Measurements from ENCODE around the gene USP10. TPM values are rescaled to one million over a fixed set of nuclear protein-coding genes. Genes with fewer than 3 reads are reported as not detected.

The USP10 gene
- total RNA-seq, 1 experiment from 2014 or later = 41.1 TPM

DNA sequence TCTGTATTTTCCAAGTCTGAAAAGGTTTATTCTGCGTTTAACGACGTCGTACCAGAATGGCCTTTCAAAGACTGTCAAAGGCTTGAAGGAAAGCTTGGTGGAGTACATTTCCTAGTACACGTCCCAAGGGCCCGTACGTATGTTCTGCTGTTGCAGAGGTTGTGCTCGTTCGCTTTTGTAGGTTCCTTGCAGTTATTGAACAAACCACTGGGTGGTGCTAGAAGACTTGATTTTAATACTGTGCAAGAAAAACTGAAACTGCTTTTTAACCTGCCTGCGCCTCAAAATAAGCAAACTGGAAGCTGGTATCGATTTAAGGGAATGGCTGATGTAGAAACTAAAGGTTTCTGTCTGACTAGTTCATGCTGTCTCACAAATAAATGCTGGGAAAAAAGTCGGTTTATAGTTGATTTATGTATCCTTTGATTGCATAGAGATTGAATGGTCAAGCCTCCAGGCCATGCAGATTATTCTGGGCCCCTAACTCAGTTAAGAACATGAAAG, 54.6 kb downstream of the USP10 start:
- peak; percentile 90 for DNase-seq (ENCODE audit: low read depth, low spot score)
- in situ Hi-C loops (cut with HindIII; ENCODE audit: low pct_unique_long_range_greater_than_20kb, low sequenced_read_pairs) = loop anchor here (10.0 kb wide), 1 partner anchor 220 kb away; no protein-coding TSS in a partner anchor

DNA sequence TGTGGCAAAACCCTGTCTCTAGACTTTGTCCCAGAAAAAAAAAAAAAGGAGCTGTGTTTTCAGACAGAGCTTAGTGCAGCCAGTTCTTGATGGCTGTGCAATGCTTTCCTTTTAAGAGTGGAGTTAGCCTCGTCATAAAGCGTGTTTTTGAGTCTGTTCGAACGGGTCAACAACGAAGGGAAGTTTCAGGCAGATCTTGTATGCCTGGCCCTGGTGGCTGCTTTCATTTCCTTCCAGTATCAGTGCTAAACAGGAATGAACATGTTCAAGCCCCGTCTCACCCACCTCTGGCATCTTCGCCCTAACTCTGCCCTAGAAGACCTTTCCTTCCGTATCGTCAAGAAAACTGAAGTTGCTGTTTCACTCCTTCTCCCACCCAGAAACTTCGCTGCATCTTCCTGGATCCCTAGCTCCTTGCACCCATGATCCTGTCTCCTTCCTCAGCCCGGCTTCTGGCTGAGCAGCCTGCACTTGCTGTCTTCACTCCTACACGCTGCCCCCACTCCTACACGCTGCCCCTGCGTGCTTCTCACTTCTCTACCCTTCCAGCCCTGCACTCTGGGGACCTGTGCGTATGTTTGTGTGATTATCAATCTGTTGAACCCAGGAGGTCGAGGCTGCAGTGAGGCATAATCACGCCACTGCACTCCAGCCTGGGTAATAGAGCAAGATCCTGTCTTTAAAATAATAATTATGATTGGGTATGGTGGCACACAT, 55.3 kb downstream of the USP10 start:
- in situ Hi-C loops (cut with HindIII; ENCODE audit: low pct_unique_long_range_greater_than_20kb, low sequenced_read_pairs) = loop anchor here (10.0 kb wide), 1 partner anchor 220 kb away; no protein-coding TSS in a partner anchor
- no peak for DNase-seq (ENCODE audit: low read depth, low spot score)

DNA sequence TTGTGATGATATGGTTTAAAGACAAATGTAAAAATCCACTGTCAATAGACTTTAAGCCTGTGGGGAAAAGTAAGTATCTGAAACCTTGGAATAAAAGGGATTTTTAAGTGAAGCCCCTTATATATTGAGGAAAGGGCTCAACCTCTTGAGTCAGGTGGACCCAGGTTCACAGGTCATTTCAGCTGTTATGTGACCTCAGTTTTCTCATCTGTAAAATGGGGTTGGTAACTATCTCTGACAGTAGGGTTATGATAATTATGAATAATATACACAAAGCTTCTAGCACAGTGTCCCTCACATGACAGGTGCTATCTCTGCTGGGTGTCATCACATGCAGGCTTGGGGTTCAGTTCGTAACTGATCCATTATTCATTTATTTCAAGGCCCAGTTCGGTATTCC, 57.0 kb downstream of the USP10 start:
- in situ Hi-C loops (cut with HindIII; ENCODE audit: low pct_unique_long_range_greater_than_20kb, low sequenced_read_pairs) = loop anchor here (10.0 kb wide), 1 partner anchor 218 kb away; no protein-coding TSS in a partner anchor
- DNase-seq (ENCODE audit: low read depth, low spot score) = no peak

DNA sequence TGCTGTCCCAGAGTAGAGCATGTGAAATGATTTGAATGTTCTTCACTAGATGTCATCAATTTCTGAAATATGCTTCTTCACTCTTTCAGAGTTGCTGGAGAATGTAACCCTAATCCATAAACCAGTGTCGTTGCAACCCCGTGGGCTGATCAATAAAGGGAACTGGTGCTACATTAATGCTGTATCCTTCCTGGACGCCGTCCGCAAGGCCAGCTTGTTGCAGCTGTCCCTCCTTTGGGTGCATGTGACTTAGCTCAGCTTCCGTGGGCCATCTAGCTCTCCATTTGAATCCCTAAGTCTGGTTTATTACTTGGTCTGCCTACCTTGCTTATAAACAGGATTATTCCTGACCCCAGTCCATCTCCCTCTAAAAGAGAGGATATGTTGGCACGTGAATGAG, 58.8 kb downstream of the USP10 start:
- in situ Hi-C loops (cut with HindIII; ENCODE audit: low pct_unique_long_range_greater_than_20kb, low sequenced_read_pairs) = loop anchor here (10.0 kb wide), 1 partner anchor 216 kb away; no protein-coding TSS in a partner anchor
- DNase-seq (ENCODE audit: low read depth, low spot score) = no peak

DNA sequence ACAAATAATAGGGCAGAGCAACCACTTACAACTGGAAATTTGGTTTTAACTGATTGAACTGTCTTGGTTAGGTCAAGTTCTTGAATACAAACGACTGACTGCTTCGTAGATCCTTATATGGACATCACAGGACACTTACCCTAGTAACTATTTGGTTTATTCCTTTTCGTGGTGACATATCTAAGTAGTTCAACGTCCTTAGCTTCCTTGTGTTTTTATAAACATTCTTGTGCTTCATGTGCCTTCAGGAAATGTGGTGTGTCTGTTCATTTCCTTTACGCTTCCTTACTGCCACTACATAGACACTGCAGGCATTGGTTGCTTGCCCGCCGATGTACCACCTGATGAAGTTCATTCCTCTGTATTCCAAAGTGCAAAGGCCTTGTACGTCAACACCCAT, 59.3 kb downstream of the USP10 start:
- DNase-seq (ENCODE audit: low read depth, low spot score) = no peak
- in situ Hi-C loops (cut with HindIII; ENCODE audit: low pct_unique_long_range_greater_than_20kb, low sequenced_read_pairs) = loop anchor here (10.0 kb wide), 1 partner anchor 216 kb away; no protein-coding TSS in a partner anchor

DNA sequence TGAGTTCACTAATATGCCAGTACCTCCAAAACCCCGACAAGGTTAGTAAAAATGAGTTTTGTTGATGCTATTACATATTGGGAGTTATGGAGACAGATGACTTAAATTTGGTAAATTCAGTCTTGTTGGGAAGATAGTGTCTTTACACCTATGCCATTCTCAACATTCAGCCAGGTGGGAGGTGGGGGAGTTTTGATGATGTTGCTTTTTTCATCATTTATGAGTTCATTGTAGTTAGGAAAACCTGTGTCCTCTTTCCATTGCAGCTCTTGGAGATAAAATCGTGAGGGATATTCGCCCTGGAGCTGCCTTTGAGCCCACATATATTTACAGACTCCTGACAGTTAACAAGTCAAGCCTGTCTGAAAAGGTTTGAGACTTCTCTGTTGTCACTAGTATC, 60.1 kb downstream of the USP10 start:
- in situ Hi-C loops (cut with HindIII; ENCODE audit: low pct_unique_long_range_greater_than_20kb, low sequenced_read_pairs) = loop anchor here (10.0 kb wide), 1 partner anchor 215 kb away; no protein-coding TSS in a partner anchor
- no peak for DNase-seq (ENCODE audit: low read depth, low spot score)

DNA sequence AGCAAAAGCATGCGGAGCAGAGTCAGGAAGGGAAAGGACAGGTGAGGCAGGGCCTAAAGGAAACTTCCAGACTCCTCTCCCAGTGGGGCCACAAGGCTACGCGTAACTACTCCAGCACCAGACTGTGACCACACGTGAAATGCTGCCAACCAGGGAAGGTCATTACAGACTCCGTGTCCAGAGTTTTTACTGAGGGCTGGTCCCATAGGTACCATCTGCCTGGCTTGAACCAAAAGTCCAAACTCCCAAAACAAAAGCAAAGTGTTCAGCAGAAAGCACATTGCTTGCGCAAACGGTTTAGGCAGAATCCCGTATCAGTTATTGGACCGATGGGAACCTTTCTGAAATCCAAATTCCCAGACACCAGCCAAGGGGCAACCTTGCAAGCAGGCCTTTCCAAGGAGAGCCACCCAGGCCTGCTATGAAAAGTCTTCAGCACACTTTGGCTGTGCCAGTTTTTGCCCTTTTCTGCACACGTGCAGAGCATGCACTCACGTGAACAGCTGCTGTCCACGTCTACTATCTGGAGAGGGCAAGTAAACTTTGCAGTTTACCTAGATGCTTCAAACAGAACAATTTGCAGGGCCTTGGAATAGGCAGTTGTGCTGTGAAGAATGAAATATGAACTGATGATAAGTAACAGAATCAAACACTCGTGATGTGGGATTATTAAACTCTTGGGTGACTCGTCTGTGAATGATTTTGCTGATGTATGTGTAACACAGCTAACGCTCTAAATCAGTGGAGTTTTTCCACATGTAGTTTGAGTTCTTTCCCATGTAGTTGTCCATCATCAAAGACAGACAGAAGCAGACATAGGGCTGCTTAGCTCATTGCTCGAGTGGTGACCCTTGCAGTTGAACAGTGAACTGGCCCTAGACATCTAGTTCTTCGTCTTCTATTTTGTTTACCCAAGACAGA, 61.9 kb downstream of the USP10 start:
- in situ Hi-C loops (cut with HindIII; ENCODE audit: low pct_unique_long_range_greater_than_20kb, low sequenced_read_pairs) = no loop called here
- no peak for DNase-seq (ENCODE audit: low read depth, low spot score)

DNA sequence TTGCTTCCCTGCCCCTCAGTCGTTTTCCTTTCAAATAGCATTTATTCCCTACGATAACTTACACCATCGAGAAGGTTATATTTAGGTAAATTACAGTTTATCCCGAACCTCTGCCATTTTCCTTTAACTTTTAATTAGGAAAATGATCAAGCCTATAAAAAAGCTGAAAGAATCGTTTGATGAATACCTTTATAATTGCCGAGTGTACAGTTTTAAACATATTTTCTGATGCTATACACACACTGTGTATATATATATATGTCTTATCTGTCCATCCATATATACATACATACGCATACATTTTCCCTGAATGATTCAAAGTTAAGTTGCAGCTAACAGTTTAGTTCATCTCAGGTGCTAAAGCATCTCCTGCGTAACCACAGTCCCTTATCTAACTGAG, 63.4 kb downstream of the USP10 start:
- DNase-seq (ENCODE audit: low read depth, low spot score) = no peak
- in situ Hi-C loops (cut with HindIII; ENCODE audit: low pct_unique_long_range_greater_than_20kb, low sequenced_read_pairs) = no loop called here

DNA sequence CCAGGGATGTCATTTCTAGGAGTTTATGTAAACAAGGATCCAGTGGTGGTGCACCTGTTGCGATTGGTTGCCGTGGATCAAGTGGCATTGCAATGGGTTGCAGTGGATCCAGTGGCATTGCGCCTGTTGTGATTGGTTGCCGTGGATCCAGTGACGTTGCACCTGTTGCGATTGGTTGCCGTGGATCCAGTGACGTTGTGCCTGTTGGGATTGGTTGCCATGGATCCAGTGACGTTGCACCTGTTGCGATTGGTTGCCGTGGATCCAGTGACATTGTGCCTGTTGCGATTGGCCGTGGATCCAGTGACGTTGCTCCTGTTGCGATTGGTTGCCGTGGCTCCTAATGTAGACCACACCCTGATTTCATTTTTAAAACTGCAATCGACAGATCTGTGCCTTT, 63.8 kb downstream of the USP10 start:
- DNase-seq (ENCODE audit: low read depth, low spot score) = no peak
- in situ Hi-C loops (cut with HindIII; ENCODE audit: low pct_unique_long_range_greater_than_20kb, low sequenced_read_pairs) = no loop called here

DNA sequence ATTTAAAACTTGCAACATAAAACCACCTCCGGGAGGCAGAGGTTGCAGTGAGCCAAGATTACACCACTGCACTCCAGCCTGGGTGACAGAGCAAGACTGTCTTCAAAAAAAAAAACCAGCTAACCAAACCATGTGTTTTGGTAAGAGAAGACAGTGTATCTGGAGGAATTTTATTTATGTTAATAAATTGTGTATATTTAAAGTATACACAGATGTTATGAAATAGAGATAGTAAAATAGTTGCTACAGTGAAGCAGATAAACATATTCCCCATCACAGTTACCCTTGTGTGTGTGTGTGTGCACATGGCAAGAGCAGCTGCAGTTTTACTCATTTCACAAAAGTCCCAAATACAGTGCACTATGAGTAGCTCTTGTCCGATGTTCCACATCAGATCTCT, 65.2 kb downstream of the USP10 start:
- no peak for DNase-seq (ENCODE audit: low read depth, low spot score)
- in situ Hi-C loops (cut with HindIII; ENCODE audit: low pct_unique_long_range_greater_than_20kb, low sequenced_read_pairs) = no loop called here

DNA sequence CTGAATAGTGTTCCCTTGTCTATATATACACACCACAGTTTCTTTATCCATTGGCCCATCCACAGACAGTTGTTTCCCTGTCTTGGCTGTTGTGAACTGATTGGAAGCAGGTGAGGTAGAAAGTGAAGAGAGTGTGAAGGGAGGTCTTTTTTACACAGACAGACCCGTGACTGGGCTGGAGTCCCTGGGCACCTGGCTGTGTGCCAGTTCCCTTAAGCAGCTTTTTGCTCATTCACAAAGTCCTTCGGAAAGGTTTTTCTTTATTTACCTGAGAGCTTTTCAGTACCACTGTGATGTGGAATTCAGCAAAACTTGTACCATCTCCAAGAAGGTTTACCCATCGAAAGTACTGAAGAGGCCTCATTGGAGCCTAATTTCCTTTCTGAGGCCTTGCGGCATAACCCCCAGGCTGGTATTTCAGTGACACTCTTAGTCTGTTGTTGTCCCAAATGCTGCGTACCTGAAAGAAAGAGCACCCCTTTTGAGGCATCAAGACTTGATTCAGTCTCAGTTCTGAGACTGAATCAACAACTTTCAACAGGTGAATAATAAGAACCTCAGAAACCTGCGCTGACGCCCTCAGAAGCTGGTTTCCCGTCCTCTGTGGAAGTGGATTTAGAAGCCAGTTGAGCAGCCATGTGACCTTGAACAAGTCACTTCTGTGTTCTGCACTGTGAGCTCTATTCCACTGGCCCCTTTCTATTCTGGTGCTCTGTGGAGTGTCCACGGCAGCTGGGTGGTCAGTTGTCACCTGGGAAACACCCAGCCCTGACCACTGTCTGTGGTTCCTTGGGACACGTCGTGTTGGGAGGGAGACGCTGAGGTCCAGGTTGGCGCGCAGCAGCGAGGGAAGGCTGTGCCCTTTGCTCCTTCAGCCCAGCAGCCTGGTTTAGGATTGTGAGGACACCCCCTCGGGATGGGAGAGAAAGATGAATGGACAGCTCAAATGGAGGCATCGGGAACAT, 66.1 kb downstream of the USP10 start:
- in situ Hi-C loops (cut with HindIII; ENCODE audit: low pct_unique_long_range_greater_than_20kb, low sequenced_read_pairs) = no loop called here
- no peak for DNase-seq (ENCODE audit: low read depth, low spot score)

DNA sequence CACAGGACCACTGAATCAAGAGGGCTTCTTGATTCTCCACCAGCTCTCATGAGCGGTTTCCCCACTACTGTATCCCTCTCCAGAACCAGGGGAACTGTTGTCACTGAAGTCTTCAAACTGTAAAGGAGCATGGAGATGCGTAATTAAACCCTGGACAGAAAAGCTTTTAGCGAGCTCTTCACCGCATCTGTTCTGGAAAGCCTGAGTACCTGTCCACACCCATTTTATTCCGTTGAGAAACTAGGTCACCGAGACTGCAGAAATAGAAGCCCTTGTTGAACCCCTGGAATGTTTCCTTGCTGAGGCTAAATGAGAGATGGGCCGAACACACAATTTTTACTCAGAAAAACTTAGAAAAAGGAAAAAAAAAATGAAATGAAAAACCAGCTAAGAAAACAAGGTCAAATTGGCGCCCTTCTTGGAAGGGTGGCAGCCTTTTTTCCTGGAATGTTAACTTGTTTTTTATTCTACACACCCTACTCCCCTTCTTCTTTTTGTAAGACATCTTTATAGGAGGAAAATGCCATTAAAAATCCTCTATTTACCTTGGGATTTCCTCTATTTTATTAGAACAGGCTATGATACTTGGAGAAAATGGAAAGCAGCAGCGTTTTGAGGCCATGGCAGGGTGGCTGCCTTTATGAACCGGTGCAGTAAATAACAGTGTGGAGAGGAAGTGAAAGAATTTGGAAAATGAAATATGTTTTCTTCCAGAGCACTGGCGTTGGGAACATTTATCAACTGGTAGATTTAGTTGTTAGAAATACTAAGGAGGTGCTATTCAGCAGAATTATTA, 67.4 kb downstream of the USP10 start:
- DNase-seq (ENCODE audit: low read depth, low spot score) = no peak
- in situ Hi-C loops (cut with HindIII; ENCODE audit: low pct_unique_long_range_greater_than_20kb, low sequenced_read_pairs) = no loop called here

DNA sequence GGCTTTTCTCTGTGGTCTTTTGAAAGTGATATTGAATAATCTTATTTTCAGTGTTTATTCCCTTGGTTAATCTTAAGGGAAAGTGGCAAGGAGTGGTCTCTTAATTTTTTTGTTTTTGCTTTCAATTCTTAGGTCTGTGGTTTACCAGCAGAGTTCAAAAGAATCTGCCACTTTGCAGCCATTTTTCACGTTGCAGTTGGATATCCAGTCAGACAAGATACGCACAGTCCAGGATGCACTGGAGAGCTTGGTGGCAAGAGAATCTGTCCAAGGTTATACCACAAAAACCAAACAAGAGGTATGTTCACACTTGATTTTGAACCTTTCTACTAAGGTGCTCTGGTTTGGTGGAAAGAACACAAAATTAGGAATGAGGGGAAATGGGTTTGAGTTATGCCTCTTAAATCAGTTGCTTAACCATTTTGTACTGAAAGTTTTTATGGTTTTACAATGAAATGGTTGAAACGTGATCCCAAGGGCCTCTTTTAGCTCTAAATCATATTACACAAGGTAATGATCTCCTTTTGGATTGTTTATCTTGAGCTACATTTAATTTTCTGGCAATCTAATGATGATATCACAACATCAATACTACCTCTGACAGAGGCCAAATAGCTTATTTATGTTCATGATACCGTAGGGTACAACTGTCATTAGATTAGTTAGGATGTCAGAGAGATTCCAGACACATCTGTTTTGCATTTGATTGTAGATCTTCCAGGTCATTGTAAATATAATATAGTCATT, 68.4 kb downstream of the USP10 start:
- no peak for DNase-seq (ENCODE audit: low read depth, low spot score)
- in situ Hi-C loops (cut with HindIII; ENCODE audit: low pct_unique_long_range_greater_than_20kb, low sequenced_read_pairs) = no loop called here

DNA sequence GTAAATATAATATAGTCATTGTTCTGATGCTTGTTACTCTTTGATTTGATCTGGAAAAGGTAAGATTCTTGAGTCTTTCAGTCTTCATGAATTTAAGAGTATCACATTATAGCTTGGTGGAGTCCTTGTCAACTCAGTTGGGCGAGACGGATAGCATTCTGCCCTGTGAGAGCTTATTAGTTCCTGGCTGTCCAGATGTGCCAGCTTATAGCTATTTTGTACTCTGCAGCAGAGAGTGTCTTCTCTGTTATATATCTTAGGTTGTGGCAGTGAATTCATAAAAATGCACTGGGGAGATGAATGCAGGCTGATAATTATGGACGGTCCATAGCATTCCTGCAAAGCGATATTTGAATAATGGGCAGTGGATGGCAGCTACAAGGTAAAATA, 69.0 kb downstream of the USP10 start:
- in situ Hi-C loops (cut with HindIII; ENCODE audit: low pct_unique_long_range_greater_than_20kb, low sequenced_read_pairs) = no loop called here

DNA sequence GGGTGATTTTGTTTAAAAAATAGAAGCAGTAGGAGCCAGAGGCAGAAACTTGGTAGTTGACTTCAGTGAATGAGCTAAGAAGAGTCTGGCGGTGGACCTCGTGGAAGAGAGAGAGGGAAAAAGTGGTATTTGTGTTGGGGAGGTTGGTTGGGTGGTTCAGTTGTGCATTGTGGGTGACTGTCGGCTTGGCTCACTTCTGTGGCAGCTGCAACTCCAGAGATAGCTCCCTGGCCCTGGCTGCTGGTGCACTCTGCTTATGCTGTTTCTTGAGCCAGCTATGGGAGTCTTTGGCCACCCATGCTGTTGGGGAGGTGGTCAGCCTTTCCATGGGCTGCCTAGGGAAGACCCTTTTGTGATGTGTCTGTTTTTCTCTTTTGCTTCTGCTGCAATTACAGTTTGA, 69.6 kb downstream of the USP10 start:
- in situ Hi-C loops (cut with HindIII; ENCODE audit: low pct_unique_long_range_greater_than_20kb, low sequenced_read_pairs) = no loop called here
- no peak for DNase-seq (ENCODE audit: low read depth, low spot score)

More for the DNA sequence above, 69.0 kb downstream of the USP10 start:
- no peak for DNase-seq (ENCODE audit: low read depth, low spot score)

DNA sequence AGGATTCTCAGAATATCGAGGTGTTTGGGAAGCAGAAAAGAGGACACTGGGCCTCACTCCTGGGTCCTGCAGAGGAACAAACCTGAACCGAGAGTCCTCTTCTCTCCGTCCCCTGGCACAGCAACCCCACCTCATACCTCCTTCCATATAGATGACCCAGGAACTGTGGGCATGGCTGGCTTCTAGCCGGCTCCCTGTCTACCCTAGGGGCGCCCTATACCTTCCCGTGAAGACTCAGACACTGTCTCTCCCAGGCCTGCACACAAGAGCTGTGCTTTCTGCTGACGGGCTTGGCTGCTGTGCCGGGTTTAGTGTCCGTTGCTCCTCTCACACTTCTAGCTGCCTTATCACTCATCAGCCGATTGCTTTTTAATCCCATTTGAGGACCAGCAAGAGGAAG, 73.5 kb downstream of the USP10 start:
- in situ Hi-C loops (cut with HindIII; ENCODE audit: low pct_unique_long_range_greater_than_20kb, low sequenced_read_pairs) = no loop called here
- DNase-seq (ENCODE audit: low read depth, low spot score) = no peak

Measured in SK-MEL-5 (cell line).